Suprapubic skin (tissue), 4 donors: ENCODE data around the gene SLC8B1.

Experiments used
- EP300 ChIP-seq: sonication (generic); formaldehyde crosslinking; IDR thresholded peaks from one replicate; pipeline ENCODE4 v1.6.1; 2017; ENCODE audit warnings: antibody characterized with exemption
- POLR2A ChIP-seq, 2 donors: fragments of 450-650 bp; IDR thresholded peaks; one replicate each; pipeline ENCODE4 v1.6.1; 2017; ENCODE audit warnings: antibody characterized with exemption in 2 of 2, mild to moderate bottlenecking in 2 of 2, moderate library complexity in 2 of 2
- POLR2AphosphoS5 ChIP-seq, 3 donors: sonication (generic); formaldehyde crosslinking; IDR thresholded peaks; one replicate each; pipeline ENCODE4 v1.6.1; 2017; ENCODE audit warnings: antibody characterized with exemption in 3 of 3
- TF ChIP-seq, protein P1 (sequence below), 2 donors: fragments of 200-600 bp in 1 of 2; fragments of 450-650 bp in 1 of 2; sonication (generic) in 1 of 2; IDR thresholded peaks; one replicate each; pipeline ENCODE4 v1.5.1; 2016 to 2019; ENCODE audit warnings: antibody characterized with exemption in 2 of 2, mild to moderate bottlenecking in 1 of 2, moderate library complexity in 1 of 2

DNA sequence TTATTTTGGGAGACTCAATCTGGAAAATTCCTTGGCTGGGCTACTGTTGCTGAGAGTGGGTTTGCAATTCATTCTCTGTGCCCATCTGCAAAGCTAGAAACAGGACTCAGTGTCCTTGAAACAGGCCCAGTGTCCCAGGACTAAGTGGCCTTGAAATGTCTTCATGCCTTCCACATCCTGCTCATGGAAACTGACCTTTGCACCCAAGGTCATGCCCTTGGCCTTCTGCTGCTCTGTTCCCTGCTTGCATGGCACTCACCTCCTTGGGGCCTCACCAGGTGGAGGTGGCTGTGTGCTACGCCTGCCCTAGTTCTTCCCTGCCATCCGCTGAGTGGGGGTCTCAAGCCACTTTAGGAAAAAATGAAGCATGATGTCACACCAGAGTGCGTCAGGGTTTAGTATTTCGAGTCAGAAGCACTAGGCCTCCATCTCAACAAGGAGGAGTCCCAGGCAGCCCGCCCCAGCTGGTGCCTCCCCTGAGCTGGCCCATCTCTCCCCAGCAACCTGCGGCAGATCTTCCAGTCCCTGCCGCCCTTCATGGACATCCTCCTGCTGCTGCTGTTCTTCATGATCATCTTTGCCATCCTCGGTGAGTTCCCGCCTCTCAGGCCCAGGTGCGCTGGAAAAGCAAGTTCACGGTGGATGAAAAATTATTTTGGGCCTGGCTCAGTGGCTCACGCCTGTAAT lies 65.5 kb downstream of the SLC8B1 start:
- TF ChIP-seq POLR2A (IDR thresholded peaks at IDR 0.05) (no peak), POLR2AphosphoS5 (IDR thresholded peaks at IDR 0.05) (no peak), EP300 (no peak)
- TF ChIP-seq, protein P1, sequence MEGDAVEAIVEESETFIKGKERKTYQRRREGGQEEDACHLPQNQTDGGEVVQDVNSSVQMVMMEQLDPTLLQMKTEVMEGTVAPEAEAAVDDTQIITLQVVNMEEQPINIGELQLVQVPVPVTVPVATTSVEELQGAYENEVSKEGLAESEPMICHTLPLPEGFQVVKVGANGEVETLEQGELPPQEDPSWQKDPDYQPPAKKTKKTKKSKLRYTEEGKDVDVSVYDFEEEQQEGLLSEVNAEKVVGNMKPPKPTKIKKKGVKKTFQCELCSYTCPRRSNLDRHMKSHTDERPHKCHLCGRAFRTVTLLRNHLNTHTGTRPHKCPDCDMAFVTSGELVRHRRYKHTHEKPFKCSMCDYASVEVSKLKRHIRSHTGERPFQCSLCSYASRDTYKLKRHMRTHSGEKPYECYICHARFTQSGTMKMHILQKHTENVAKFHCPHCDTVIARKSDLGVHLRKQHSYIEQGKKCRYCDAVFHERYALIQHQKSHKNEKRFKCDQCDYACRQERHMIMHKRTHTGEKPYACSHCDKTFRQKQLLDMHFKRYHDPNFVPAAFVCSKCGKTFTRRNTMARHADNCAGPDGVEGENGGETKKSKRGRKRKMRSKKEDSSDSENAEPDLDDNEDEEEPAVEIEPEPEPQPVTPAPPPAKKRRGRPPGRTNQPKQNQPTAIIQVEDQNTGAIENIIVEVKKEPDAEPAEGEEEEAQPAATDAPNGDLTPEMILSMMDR (IDR thresholded peaks at IDR 0.05) = no peak
